ENCODE measurements around the gene SLC7A7. TPM values are rescaled to one million over a fixed set of nuclear protein-coding genes. Genes with fewer than 3 reads are reported as not detected.

SLC7A7 gene
- total RNA-seq, 1 donor from 2014 or later: not detected

Other genes with a start within 250 kb of the SLC7A7 start
- 165 and 178 TPM in 2 replicates for gene DAD1, start 226.2 kb downstream of the SLC7A7 start, total RNA-seq
- 6.1 and 7.5 TPM in 2 replicates for gene ABHD4, start 217.1 kb downstream of the SLC7A7 start, total RNA-seq
- gene OR6J1, start 171.1 kb downstream of the SLC7A7 start, total RNA-seq: not detected in 2 replicates
- 112 and 115 TPM in 2 replicates for gene OXA1L, start 48.7 kb downstream of the SLC7A7 start, total RNA-seq
- 137 and 139 TPM in 2 replicates for gene MRPL52, start 14.5 kb upstream of the SLC7A7 start, total RNA-seq
- 1.6 and 1.9 TPM in 2 replicates for gene MMP14, start 21.1 kb upstream of the SLC7A7 start, total RNA-seq
- 51.0 and 52.5 TPM in 2 replicates for gene LRP10, start 56.3 kb upstream of the SLC7A7 start, total RNA-seq
- gene REM2, start 67.8 kb upstream of the SLC7A7 start, total RNA-seq: 0.34 and 0.48 TPM in 2 replicates
- gene RBM23, start 103.7 kb upstream of the SLC7A7 start, total RNA-seq: 84.7 and 88.9 TPM in 2 replicates
- gene PRMT5, start 113.9 kb upstream of the SLC7A7 start, total RNA-seq: 78.8 and 86.6 TPM in 2 replicates
- gene HAUS4, start 141.7 kb upstream of the SLC7A7 start, total RNA-seq: 54.4 and 60.0 TPM in 2 replicates
- gene AJUBA, start 167.1 kb upstream of the SLC7A7 start, total RNA-seq: 0.66 and 0.91 TPM in 2 replicates
- 9.1 and 10.2 TPM in 2 replicates for gene C14orf93, start 194.7 kb upstream of the SLC7A7 start, total RNA-seq
- 70.8 and 72.4 TPM in 2 replicates for gene PSMB5, start 219.5 kb upstream of the SLC7A7 start, total RNA-seq
- gene PSMB11, start 226.8 kb upstream of the SLC7A7 start, total RNA-seq: not detected in 2 replicates
- 2.6 and 3.0 TPM in 2 replicates for gene CDH24, start 242.1 kb upstream of the SLC7A7 start, total RNA-seq

All from T-helper 2 cell treated with Interferon-gamma antibody and Interleukin-4, amounts not matched to agents 100 ng/mL and 5 ng/mL, for 36 hours (primary cell).